HL-60 (cell line): ENCODE data around the gene TBX20.

Experiments
- CTCF ChIP-seq: IDR thresholded peaks from one replicate; pipeline ENCODE4 v1.5.1; 2011; ENCODE audit warnings: low read length, control low read depth, inconsistent platforms; ENCODE audit not compliant: insufficient read depth
- GABPA ChIP-seq: IDR thresholded peaks from 2 replicates; pipeline ENCODE4 v1.6.1; 2012; ENCODE audit warnings: low read depth
- POLR2AphosphoS5 ChIP-seq: IDR thresholded peaks from 2 replicates; pipeline ENCODE4 v1.6.1; 2012; ENCODE audit warnings: low read depth

- no peak for TF ChIP-seq GABPA
- no peak for TF ChIP-seq CTCF
- no peak for TF ChIP-seq POLR2AphosphoS5
Measured at GRCh38 chr7:35256256-35257175, 2.6 kb upstream of the TBX20 start.
